Fibroblast of peridontal ligament (primary cell): ENCODE measurements around the gene FFAR1.
"Not testable (repeated sequence)": the region's sequence is repeated elsewhere in the genome, so short reads cannot be mapped to it uniquely, and the experiment has no call there.

Source experiments
- DNase-seq: peaks from one replicate; pipeline ENCODE4 v3.0.0-alpha.2; 2010; ENCODE audit errors: extremely low read depth

FFAR1 gene

GRCh38 chr19:35342430-35342829 is 5.3 kb upstream of the FFAR1 start:
- DNase-seq, result no peak

GRCh38 chr19:35344511-35345031 is 3.1 kb upstream of the FFAR1 start:
- DNase-seq, result no peak

DNA sequence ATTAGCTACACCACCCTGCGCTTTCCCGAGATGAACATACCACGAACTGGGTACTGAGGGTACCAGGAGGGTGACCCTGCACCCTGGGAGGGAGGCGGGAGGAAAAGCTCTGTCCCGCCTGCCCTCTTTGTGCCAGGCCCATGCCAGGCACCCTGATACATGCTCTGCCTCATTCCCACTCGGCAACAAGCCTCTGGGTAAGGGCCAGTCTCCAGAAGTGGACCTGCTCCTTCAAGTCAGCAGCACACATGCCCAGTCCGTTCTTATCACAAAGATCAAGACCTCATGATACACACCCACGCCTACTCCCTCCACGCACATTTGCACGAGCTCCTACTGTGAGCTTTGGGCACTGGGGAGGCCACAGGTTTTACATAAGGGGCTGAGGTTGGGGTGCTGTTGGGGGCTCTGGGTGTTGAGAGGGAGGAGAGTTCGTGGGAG is 2.0 kb upstream of the FFAR1 start:
- no peak for DNase-seq

DNA sequence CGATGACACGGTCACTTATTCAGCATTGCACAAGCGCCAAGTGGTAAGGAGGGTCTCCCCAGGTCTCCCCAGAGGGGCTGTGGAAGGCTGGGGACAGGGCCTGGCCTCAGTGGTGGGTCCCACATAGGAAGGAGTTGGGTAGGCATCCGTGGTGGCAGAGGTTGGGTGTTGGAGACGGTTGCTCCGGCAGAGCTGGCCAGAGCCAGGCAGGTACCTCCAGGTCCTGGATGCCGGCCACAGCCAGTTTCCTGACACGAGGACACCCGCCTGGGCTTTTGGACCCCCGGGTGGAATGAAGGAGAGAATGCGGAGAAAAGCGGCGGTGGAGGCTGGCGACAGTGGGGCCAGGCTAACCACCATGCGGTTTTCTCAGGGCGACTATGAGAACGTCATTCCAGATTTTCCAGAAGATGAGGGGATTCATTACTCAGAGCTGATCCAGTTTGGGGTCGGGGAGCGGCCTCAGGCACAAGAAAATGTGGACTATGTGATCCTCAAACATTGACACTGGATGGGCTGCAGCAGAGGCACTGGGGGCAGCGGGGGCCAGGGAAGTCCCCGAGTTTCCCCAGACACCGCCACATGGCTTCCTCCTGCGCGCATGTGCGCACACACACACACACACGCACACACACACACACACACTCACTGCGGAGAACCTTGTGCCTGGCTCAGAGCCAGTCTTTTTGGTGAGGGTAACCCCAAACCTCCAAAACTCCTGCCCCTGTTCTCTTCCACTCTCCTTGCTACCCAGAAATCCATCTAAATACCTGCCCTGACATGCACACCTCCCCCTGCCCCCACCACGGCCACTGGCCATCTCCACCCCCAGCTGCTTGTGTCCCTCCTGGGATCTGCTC is 1.3 kb upstream of the FFAR1 start:
- DNase-seq, result no peak

DNA sequence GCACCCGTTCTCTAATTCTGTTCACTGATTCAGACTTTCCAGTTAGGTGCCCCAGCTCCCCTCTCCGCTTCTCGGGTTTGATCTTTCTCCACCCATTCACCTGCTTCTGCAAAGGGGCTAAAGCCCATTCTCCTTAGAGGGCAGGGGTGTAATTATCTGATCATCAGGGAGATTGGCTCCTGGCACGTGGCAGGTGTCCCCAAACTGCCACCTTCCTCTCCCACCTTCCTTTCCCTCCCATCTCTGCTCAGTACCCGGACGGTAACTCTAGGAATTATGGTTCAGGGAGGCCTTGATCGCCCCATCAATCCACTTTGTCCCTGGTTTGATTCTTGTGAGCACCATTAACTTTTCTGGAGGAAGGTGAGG is 212 bp downstream of the FFAR1 start:
- DNase-seq, result no peak

GRCh38 chr19:35348911-35349611 is 1.4 kb downstream of the FFAR1 start:
- no peak for DNase-seq

- no peak for DNase-seq
Measured at GRCh38 chr19:35349614-35350521, 2.2 kb downstream of the FFAR1 start.

- no peak for DNase-seq
Measured at GRCh38 chr19:35350591-35350990, 2.9 kb downstream of the FFAR1 start.

DNA sequence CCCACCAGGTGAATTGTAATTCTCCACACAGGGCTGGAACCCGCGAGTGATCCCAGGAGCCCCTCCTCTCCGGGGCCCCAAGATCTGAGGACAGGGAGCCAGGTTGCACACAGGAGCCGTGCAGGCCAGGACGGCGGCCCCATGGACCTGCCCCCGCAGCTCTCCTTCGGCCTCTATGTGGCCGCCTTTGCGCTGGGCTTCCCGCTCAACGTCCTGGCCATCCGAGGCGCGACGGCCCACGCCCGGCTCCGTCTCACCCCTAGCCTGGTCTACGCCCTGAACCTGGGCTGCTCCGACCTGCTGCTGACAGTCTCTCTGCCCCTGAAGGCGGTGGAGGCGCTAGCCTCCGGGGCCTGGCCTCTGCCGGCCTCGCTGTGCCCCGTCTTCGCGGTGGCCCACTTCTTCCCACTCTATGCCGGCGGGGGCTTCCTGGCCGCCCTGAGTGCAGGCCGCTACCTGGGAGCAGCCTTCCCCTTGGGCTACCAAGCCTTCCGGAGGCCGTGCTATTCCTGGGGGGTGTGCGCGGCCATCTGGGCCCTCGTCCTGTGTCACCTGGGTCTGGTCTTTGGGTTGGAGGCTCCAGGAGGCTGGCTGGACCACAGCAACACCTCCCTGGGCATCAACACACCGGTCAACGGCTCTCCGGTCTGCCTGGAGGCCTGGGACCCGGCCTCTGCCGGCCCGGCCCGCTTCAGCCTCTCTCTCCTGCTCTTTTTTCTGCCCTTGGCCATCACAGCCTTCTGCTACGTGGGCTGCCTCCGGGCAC is 3.9 kb downstream of the FFAR1 start:
- no peak for DNase-seq

DNA sequence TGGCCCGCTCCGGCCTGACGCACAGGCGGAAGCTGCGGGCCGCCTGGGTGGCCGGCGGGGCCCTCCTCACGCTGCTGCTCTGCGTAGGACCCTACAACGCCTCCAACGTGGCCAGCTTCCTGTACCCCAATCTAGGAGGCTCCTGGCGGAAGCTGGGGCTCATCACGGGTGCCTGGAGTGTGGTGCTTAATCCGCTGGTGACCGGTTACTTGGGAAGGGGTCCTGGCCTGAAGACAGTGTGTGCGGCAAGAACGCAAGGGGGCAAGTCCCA is 4.4 kb downstream of the FFAR1 start:
- DNase-seq, result no peak

DNA sequence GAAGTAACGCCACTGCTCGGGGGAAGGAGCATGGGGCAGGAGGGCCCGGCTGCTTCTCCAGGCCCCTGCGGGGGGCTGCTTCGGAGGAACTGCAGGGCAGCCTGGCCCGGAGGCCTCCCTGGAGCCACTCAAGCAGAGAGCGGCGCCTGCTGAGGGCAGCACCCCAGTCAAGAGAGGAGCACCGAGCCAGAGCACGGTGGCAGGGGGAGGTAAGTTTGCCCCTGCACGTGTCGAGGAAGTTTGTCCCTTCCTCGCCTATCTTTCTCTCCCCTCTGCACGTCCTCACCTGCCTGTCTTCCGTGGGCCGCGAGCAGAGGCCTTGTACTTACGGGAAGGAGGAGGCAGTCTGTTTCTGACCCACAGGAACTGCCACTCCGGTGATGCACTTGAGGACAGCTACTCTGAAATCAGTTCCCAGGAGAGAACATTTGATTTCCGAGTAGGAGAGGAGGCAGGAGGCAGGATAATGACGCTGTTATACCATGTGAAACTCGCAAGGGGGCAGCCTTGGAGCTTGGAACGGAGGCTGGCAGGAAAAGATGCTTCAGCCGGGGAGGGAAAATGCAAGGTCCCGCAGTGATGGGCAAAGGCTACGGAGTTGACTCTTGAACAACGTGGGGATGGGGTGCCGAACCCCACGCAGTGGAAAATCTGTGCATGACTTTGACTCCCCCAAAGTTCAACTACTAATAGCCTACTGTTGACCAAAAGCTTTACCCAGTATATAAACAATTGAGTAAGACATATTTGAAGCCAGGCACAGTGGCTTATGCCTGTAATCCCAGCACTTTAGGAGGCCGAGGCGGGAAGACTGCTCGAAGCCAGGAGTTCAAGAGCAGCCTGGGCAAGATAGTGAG is 5.0 kb downstream of the FFAR1 start:
- peak; percentile 70 for DNase-seq

- no peak for DNase-seq
Measured at GRCh38 chr19:35353635-35354034, 5.9 kb downstream of the FFAR1 start.

GRCh38 chr19:35354898-35355297 is 7.2 kb downstream of the FFAR1 start:
- no peak for DNase-seq

- DNase-seq, result no peak
Measured at GRCh38 chr19:35355791-35356460, 8.2 kb downstream of the FFAR1 start.

DNA sequence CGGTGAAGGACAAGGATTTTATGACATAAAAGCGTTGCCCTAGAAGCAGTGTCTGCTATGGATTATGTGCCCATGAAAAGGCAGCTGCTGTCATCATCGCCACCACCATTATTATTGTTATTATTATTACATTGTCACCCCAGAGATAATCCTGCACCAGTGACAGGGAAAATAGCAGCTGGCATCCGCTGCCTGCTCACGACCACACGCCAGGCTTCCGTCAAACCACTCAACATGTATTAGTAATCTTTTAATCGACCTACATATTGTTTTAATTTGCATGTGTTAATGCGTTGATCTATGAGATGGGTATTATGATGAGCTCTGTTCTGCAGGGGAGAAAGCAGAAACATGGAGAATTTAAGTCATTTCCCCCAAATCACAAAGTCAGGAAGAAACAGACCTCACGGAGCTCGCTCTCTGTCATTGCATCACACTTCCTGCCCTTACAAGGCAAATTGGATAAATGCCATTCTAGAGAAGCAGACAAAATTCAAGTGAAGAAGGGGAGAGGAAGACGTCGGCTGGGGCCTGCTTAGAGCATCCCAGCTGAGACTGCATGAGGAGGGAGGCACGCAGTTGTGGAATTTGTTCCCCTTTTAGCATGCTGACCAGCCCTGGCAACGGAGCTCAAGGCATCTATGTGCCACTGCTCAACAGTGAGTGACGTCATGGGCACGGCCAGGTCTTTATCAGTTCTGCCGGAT is 10.3 kb downstream of the FFAR1 start, which contains the start of gene FFAR3:
TSS of gene FFAR3 (plus strand) at position 594 of the 707 bp plus-strand sequence. CDS start 431 bp downstream, outside the sequence.
- peak; percentile 8 for DNase-seq

GRCh38 chr19:35358834-35359233 is 11.1 kb downstream of the FFAR1 start:
- not testable (repeated sequence) for DNase-seq

- DNase-seq, result not testable (repeated sequence)
Measured at GRCh38 chr19:35359395-35359794, 11.7 kb downstream of the FFAR1 start.

DNA sequence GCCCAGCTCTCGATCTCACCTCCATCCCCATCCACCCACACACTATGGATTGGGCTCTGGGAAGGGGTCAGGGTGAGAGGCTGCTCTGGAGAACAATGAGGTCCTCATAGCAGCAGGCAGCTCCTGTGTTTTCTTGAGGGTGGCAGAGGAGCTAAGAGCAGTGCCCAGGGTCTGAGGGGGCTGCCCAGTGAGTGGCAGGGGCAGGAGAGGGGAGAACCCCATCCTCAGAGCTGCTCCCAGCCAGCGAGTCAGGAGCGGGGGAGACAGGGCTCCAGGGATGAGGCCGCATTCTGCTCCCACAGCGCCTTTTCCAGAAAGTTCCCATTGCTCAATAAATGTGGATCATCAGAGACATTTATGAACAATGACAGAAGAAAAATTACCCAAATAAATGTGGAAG is 12.4 kb downstream of the FFAR1 start:
- DNase-seq, result not testable (repeated sequence)

- no peak for DNase-seq
Measured at GRCh38 chr19:35360880-35361420, 13.2 kb downstream of the FFAR1 start.
